Raji (cell line): ENCODE measurements around the gene CHURC1.

Source experiments
- POLR2A ChIP-seq: IDR thresholded peaks from 2 replicates; pipeline ENCODE4 v1.6.1; 2011; ENCODE audit warnings: low read depth, low read length, control low read depth; ENCODE audit not compliant: insufficient read depth

Gene CHURC1

DNA sequence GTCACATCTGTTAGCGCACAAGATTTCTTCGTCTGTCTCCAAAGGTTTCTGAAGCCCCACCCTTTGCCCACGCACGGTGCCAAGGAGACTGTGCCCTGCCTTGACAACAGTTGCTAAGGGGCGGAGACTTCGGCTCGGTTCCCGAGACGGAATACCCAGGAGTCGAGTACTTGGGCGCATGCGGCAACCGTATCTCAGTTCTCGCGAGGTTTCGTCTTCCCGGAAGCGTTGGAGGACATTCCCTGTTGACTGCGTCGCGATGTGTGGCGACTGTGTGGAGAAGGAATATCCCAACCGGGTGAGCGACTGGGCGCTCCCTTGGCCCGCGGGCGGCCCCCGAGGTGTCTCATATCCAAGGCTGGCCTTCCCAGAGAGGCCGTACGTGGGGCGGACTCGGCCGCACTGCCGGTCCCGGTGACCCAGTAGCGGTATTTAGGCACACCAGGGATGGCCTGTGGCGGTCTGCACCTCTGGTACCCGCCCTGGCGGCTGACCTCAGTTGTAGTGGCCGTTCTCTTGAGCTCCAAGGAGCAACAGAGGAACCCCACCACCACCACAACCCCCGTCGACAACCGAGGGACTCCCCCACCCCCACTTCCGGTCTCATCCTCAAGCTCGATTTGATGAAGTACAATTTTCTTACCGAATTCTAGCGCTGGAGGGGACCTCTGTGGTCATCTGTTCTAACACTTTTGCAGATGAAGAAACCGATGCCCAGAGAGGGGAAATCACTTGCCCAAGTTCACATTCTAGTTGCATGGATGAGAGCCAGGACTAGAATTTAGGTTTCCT is at the start of gene CHURC1:
TSS of gene CHURC1 (plus strand) at position 219 of the 792 bp plus-strand sequence. CDS start at position 260, 41 bp downstream.
- TF ChIP-seq POLR2A, result peak; percentile 97

DNA sequence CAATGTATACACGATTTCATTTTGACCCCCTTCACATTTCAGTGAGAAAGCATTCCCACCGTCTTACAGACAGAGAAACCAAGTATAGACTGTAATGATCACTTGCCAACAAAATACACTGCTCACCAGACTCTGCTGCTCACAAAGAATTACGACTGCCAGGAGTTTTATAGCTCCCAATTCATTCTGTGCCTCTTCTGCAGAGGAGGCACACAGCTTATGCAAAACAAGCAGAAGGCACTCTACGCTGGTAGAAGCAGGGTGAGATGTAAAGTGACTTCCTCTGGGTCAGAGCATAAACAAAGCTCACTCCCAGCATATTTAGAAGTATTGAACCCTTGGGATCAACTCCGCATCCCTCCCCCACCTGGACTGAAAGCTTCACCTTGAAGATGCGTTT is 49.1 kb upstream of the CHURC1 start:
- no peak for TF ChIP-seq POLR2A

DNA sequence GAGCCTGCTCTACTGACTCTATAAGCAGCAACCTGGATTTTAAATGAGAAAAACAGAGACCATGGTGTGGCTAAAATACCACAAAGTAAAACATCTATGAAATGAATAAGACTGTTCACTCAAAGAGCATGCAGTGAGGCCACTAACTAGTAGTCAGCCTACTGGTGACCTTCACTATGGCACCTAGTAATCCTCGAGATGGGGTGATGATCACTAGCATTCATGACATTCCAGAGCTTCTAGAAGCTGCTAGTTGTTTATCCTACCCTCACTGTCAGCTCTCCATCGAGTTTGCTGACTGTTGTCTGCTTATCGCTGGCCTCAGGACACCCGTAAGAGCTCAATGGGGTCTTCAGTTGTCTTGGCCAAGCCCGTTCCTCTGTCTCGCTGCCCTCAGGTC is 48.3 kb upstream of the CHURC1 start:
- no peak for TF ChIP-seq POLR2A

DNA sequence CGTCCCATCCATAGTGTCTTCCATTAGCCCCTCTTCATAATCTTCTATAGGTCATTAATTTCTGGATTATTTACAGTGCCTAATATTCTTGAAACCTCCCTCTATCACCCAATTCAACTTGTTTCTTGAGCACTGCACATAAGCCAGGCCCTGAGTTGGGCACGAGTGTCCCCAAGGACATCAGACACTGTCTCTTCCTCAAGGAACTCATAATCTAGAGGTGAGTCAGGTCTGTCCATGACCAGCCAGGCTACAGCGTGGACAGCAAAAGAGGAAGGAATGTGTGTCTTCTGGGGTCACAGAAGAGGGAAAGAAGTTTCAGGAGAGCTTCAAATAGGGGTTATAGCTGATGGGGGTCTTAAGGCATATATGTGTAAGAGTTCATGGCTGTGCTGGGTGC is 47.1 kb upstream of the CHURC1 start:
- TF ChIP-seq POLR2A, result no peak

DNA sequence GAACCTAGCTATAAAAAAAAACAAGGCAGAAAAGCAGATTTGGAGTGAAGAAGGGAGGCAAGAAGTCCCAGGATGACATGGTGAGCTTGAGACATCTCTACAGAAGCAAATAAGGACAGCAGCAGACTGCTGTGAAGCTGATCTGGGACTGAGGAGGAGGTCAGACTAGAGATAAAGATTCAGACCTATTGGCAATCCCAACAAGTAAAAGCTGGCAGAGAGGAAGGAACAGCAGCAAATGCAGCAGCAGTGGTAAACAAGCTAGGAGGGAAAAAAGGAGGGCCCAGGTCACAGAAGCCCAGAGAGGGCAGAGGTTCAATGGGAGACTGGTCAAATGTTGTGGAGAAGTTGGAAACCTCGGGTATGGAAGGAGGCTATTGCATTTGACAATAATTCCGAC is 45.9 kb upstream of the CHURC1 start:
- no peak for TF ChIP-seq POLR2A

DNA sequence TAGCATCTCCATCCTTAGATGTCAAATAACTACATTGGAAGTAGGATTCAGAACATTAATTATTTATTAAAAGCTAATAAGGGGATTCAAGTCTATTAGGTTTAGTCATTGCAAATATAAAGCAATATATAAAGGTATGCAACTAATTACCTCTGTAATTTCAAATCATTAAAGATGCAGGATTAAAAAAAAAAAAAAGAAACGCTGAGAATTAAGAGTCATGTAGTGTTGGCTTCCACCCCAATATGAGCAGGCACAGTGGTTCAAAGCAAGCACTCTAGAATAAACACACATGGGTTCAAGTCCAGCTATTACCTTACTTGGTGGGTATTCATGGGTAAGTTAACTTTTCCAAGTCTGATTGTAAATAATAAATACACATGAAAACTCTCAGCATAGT is 45.4 kb upstream of the CHURC1 start:
- no peak for TF ChIP-seq POLR2A

DNA sequence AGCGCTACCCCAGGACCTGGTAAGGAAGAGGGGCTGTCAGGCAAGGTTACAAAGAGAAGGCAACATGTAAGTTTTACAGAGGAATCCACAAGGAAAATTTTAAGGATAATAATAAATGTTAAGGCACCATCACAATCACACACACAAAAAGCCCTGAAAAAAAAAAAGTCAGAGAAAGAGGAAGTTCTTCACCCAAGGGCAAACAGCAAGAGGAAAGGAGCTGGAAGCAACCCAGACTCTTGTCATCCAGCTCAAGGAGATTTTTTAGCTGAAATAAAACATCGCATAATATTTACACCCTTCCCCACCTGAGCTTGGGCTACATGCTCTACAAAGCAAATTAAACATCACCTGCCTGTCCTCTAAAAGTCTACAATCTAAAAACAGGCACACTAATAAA is 44.1 kb upstream of the CHURC1 start:
- no peak for TF ChIP-seq POLR2A

DNA sequence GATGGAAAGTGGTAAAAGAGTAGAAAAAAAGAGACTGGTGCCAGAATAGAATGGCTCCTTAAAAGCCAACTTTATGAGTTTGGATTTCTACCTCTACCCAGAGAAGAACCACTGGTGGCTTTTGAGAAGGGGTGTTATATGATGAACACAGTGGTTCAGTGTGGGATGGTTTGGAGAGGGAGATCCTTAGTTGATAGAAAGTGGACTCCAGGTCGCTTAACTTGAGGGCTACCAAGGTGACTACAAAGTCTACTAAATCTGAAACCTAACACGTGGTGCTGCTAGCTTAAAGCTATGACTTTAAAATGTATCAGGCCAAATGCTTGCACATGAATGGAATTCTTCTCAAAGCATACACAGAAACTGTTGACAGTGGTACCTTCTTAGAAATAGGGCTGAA is 42.9 kb upstream of the CHURC1 start:
- TF ChIP-seq POLR2A, result no peak

DNA sequence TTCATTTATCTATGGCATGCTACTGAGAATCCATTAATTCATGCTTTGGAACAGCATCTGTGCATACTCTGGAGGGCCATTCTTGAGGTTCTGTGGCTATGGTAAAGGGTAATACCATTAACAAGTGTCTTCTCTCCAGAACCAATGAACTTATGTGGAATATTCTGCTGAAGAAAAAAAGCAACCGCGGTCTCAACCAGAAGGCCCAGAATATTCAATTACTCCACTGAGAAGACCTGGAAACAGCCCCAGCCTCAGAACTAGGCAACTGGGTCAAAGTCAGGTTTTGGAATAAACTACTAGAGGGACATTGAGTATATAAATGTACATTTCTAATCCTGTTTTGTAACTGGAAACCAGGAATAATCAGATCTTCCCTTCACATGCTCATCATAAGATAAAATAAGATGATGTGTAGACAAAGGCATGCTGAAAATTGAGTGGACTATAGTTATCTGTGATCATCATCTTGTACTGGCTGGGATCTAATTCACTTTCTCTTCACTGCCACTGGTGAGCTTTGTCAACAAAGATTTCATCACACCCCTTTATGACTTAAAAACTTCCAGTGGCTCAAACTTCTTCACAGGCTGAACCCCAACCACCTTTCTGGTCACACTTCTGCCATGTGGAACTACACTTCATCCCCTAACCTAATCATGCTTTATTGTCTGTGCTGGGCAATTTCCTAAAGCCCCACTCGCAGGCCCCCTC is 40.6 kb upstream of the CHURC1 start:
- no peak for TF ChIP-seq POLR2A

DNA sequence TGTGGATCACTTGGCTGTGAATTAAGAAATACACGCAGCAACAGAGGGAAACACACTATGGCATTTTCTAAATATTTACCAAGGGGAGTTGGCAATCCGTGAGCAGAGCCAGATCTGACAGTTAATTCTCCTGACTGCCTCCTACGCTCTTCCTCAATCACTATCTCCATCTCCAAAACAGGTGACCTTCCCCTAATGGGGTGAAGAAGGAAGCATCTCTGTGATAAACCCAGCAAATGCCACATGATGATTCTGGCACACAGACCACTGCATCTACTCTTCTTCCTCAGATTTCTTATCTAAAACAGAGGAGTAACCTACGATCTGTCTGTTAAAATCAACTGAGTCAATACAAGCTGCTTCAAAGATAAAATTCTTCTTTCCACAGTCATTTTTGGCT is 38.9 kb upstream of the CHURC1 start:
- TF ChIP-seq POLR2A, result no peak

DNA sequence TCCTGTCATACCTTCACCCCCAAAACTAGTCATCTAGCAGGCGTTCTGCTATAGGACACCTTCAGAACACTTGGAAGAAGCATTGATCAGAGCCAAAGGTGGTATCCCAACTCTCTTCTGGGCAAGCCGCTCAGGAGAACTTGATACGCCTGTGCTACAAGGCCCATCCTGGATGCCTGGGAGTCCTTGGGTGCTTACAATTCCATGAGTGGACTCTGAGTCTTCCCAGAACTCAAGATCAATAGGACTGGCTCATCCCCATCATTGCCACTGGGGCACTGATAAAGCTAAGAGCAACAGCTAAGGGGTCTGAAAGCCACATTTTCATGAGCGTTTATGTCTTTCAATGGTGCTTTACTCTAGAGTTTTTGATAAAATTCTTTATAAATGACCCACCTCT is 36.4 kb upstream of the CHURC1 start:
- TF ChIP-seq POLR2A, result no peak

DNA sequence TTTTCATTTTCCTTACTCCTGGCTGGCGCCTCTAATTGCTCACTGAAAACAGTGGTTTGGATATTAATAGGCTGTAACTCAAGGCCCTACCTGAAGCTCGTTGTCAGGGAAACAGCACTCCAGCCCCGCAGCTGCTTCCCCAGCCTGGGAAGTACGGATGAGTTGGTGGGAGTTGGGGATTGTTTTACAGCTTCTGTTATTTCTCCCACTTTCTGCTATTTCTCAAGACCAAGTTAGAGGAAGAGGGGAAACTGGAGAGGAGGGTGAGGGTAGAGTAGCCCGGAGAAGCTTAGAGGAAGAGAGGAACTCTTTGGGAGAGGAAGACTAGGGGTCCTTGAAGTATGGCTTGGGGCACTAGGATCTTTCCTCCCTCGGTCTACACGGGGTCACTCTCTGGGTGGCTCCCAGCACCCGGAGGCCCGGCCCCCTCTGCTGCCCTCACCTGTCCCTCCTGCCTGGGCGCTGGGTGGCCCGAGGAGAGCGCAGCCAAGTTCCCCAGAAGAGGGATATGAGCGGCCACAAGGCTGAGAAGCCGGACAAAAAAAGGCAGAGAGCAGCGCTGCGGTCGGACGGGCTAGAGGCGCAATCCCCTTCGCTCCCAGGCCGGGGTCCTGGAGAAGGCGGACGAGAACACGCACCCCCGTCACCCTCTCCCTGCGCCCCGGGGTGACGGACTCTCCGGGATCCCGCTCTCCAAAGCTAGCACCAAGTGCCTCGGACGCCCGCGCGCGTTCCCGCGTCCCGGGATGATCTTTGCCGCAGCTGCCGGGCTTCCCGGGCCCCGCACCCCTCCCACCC is 35.2 kb upstream of the CHURC1 start:
- TF ChIP-seq POLR2A, result no peak

DNA sequence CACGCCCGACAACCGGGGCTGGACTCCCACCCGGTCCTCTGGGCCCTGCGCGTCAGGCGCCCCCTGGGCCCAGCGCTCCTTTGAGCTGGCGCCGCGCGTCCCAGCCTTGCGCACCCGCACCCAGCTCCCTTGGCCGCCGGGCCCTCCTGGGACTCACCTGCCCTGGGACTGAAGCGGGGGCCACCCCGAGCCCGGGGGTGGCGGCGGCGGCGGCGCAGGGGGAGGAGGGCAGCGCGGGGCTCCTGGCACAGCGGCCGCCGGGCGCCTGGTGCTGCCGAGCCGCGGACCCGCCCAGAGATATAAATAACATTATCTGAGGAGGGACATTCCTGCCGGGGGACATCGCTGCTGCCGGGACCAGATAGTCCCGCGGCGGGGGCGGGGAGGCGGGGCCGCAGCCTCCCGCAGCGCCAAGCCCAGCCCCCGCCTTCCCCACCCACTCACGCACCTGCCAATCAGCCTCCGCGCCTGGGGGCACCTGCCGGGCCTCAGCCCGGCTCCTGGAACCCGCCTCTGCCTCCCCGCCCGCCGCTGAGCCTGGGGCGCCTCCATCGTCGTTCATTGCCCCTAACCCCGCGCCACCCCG is 34.5 kb upstream of the CHURC1 start, which contains the start of gene SPTB:
TSS of gene SPTB (minus strand) at position 273 of the 586 bp plus-strand sequence. CDS start 56,813 bp downstream, outside the sequence.
- TF ChIP-seq POLR2A, result no peak

DNA sequence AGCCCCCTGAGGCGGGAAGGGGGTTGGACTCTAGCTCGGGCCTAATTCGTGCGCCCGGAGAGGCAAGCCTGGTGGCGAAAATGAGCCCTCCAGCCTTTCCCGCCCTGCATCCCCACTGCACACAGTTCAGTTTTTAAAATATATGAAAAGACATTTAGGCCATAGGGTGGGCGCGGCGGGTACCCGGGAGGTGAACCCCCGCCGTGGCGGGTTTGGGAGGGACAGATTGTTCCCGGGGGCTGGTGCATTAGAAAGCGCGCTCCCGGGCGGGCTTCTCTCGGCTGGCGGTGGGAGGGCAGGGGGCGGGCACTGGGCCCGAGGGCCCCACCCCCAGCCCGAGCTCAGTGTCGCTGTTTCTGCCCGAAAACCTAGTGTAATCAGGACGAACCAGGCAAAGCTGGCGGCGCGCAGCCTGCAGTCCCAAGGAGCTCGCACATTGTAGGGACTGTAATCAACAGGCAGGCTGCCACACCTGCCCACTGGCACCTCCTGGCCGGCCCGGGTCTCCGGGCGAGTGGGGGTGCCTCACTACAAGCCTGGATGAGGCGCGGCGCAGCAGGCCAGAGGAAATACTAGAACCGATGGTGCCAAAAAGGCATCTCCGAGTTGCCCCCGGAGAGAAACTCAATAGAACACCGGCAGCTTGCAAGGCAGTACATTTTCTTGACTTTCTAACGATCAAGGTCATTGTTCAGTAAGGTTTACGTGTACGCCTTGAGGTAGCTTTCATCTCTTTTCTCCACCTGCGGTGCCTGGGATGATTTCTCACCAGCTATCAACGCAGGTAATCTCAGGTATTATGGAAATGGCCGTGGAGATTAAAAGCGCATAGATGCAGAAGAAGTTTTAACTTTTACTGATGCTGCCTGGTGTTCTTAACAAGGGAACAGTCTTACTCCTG is 33.8 kb upstream of the CHURC1 start:
- TF ChIP-seq POLR2A, result no peak
